H1 (cell line): ENCODE results near the gene NDUFV1. TPM values are rescaled to one million over a fixed set of nuclear protein-coding genes. Genes with fewer than 3 reads are reported as not detected.

Experiments used
- BRCA1 ChIP-seq: IDR thresholded peaks from 2 replicates; pipeline ENCODE4 v1.6.1; 2012; ENCODE audit warnings: low read depth, low read length, improper control_type of control experiment
- CREB1 ChIP-seq: IDR thresholded peaks from 2 replicates; pipeline ENCODE4 v1.6.1; 2012; ENCODE audit warnings: inconsistent platforms
- FOSL1 ChIP-seq: IDR thresholded peaks from 2 replicates; pipeline ENCODE4 v1.6.1; 2011; ENCODE audit warnings: mild to moderate bottlenecking, low read depth, low read length, moderate library complexity; ENCODE audit not compliant: insufficient read depth
- HDAC2 ChIP-seq, 2 experiments: fragments of 300-600 bp in 1 of 2; sonication (generic) in 1 of 2; IDR thresholded peaks; 2 replicates each; pipeline ENCODE4 v1.6.1; 2011 to 2012; ENCODE audit warnings: low read depth in 2 of 2, low read length in 2 of 2, mild to moderate bottlenecking in 2 of 2, moderate library complexity in 2 of 2, borderline replicate concordance in 1 of 2, inconsistent platforms in 1 of 2
- KDM4A ChIP-seq: IDR thresholded peaks from one replicate; pipeline ENCODE4 v1.7.1; 2012; ENCODE audit warnings: low read depth, mild to moderate bottlenecking, moderate library complexity, low read length, inconsistent platforms; ENCODE audit not compliant: severe bottlenecking
- KDM5A ChIP-seq: fragments of 200-600 bp; IDR thresholded peaks from 2 replicates; pipeline ENCODE4 v1.7.1; 2012; ENCODE audit warnings: mild to moderate bottlenecking, low read length, inconsistent platforms, mixed read lengths
- PHF8 ChIP-seq: fragments of 200-600 bp; sonication (generic); conservative IDR thresholded peaks from 2 replicates; pipeline ENCODE4 v1.7.1; 2012; ENCODE audit warnings: low read depth, mild to moderate bottlenecking, inconsistent platforms, low read length, moderate library complexity
- POLR2A ChIP-seq, 2 experiments: IDR thresholded peaks; 1 replicate in 1 of 2; 2 replicates in 1 of 2; pipeline ENCODE4 v1.6.1; 2011; ENCODE audit warnings: low read depth in 2 of 2, low read length in 2 of 2, mild to moderate bottlenecking in 2 of 2; ENCODE audit errors: control extremely low read depth in 1 of 2
- POLR2AphosphoS5 ChIP-seq: IDR thresholded peaks from 2 replicates; pipeline ENCODE4 v1.6.1; 2011; ENCODE audit warnings: low read depth, low read length
- RAD21 ChIP-seq, 2 experiments: IDR thresholded peaks in 1 of 2; conservative IDR thresholded peaks in 1 of 2; 2 replicates each; pipeline ENCODE4 v1.6.1; 2011; ENCODE audit warnings: low read depth in 2 of 2, low read length in 2 of 2, improper control_type of control experiment in 1 of 2, inconsistent platforms in 1 of 2, mild to moderate bottlenecking in 1 of 2, moderate library complexity in 1 of 2
- RBBP5 ChIP-seq: IDR thresholded peaks from 2 replicates; pipeline ENCODE4 v1.7.1; 2012; ENCODE audit warnings: low read depth, mild to moderate bottlenecking, inconsistent platforms, low read length, moderate library complexity, borderline replicate concordance
- SIX5 ChIP-seq: IDR thresholded peaks from 2 replicates; pipeline ENCODE4 v1.6.1; 2011; ENCODE audit warnings: mild to moderate bottlenecking, low read depth, low read length
- SP2 ChIP-seq: IDR thresholded peaks from 2 replicates; pipeline ENCODE4 v1.6.1; 2012; ENCODE audit warnings: mild to moderate bottlenecking, low read length, inconsistent platforms
- SP4 ChIP-seq: IDR thresholded peaks from 2 replicates; pipeline ENCODE4 v1.6.1; 2012; ENCODE audit warnings: low read length, inconsistent platforms
- TAF1 ChIP-seq: IDR thresholded peaks from 2 replicates; pipeline ENCODE4 v1.6.1; 2011; ENCODE audit warnings: mild to moderate bottlenecking, low read depth, low read length
- TBP ChIP-seq: IDR thresholded peaks from 2 replicates; pipeline ENCODE4 v1.6.1; 2011; ENCODE audit warnings: low read depth, low read length, improper control_type of control experiment
- TEAD4 ChIP-seq: IDR thresholded peaks from 2 replicates; pipeline ENCODE4 v1.6.1; 2012; ENCODE audit warnings: low read depth, low read length, inconsistent platforms, mixed read lengths
- polyA plus RNA-seq, 7 experiments: library from polyadenylated mRNA; depleted of rRNA in 3 of 7; stranded (reverse) in 5 of 7; unstranded in 2 of 7; fragments of >200 nt in 5 of 7; fragments of 200-250 nt in 2 of 7; gene quantifications; 1 replicate in 5 of 7; 2 replicates in 1 of 7; 4 replicates in 1 of 7; pipeline versions ENCODE4 v1.2.1 to v1.2.3, GENCODE V29; 2011 to 2013; ENCODE audit warnings: missing spikeins in 2 of 7, mixed read lengths in 2 of 7
- total RNA-seq: library from RNA; stranded (reverse); fragmentation: NEBNext Ultra II Directional; extraction: Animal tissue kit (Norgen Biotek cat#: 25700); gene quantifications from 2 replicates; pipeline ENCODE4 v1.2.1, GENCODE V29; 2021
- TF ChIP-seq, protein P1 (sequence below): IDR thresholded peaks from 2 replicates; pipeline ENCODE4 v1.6.1; 2011; ENCODE audit warnings: low read depth, mild to moderate bottlenecking, low read length; ENCODE audit not compliant: insufficient read depth
- TF ChIP-seq, protein P2 (sequence below), 3 experiments: IDR thresholded peaks; 1 replicate in 2 of 3; 2 replicates in 1 of 3; pipeline versions ENCODE4 v1.5.1 to v1.6.1; 2011; ENCODE audit warnings: low read length in 3 of 3, mild to moderate bottlenecking in 3 of 3, inconsistent platforms in 2 of 3, low read depth in 1 of 3, moderate library complexity in 1 of 3; ENCODE audit not compliant: insufficient read depth in 1 of 3; ENCODE audit errors: control extremely low read depth in 1 of 3

Gene NDUFV1
- total and polyA plus RNA-seq, 2 of the 8 experiments (the other 6 are each of a cell fraction or from before 2014, with no cell fraction given), result 125 to 131 TPM

GRCh38 chr11:67606492-67607295 lies at the start of gene NDUFV1 (continued):
- TF ChIP-seq RAD21 (IDR thresholded peaks at IDR 0.05 in 1 of 2, conservative IDR thresholded peaks at IDR 0.05 in 1 of 2; ENCODE audit: low read depth in 2 of 2, low read length in 2 of 2), result peak in 1 of 2 experiments; percentile 13; a peak in 2 of 4 replicates
- peak; percentile 78; the same call in 1 of the 2 replicates for TF ChIP-seq RBBP5
- TF ChIP-seq KDM4A, result peak; percentile 99
- peak in 1 of 2 experiments; percentile 71; a peak in 1 of 4 replicates for TF ChIP-seq HDAC2 (IDR thresholded peaks at IDR 0.05; ENCODE audit: borderline replicate concordance in 1 of 2, low read depth in 2 of 2, low read length in 2 of 2)
- peak; percentile 37; the same call in 1 of the 2 replicates for TF ChIP-seq TBP
- TF ChIP-seq TEAD4, result peak; percentile 12; the same call in 1 of the 2 replicates
- TF ChIP-seq SIX5, result peak; percentile 51
- peak; percentile 75 for TF ChIP-seq POLR2AphosphoS5
- TF ChIP-seq, protein P1, sequence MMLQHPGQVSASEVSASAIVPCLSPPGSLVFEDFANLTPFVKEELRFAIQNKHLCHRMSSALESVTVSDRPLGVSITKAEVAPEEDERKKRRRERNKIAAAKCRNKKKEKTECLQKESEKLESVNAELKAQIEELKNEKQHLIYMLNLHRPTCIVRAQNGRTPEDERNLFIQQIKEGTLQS, result peak; percentile 88
- TF ChIP-seq BRCA1, result no peak
- peak; percentile 100 for TF ChIP-seq CREB1
- TF ChIP-seq SP2, result no peak
- TF ChIP-seq POLR2A (IDR thresholded peaks at IDR 0.05; ENCODE audit: control extremely low read depth in 1 of 2, low read depth in 2 of 2, low read length in 2 of 2), result peak in 1 of 2 experiments; percentile 39; a peak in 2 of 3 replicates
- no peak for TF ChIP-seq FOSL1
- TF ChIP-seq, protein P2, sequence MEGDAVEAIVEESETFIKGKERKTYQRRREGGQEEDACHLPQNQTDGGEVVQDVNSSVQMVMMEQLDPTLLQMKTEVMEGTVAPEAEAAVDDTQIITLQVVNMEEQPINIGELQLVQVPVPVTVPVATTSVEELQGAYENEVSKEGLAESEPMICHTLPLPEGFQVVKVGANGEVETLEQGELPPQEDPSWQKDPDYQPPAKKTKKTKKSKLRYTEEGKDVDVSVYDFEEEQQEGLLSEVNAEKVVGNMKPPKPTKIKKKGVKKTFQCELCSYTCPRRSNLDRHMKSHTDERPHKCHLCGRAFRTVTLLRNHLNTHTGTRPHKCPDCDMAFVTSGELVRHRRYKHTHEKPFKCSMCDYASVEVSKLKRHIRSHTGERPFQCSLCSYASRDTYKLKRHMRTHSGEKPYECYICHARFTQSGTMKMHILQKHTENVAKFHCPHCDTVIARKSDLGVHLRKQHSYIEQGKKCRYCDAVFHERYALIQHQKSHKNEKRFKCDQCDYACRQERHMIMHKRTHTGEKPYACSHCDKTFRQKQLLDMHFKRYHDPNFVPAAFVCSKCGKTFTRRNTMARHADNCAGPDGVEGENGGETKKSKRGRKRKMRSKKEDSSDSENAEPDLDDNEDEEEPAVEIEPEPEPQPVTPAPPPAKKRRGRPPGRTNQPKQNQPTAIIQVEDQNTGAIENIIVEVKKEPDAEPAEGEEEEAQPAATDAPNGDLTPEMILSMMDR (IDR thresholded peaks at IDR 0.05; ENCODE audit: control extremely low read depth in 1 of 3, insufficient read depth in 1 of 3, low read depth in 1 of 3, low read length in 3 of 3), result peak in 2 of 3 experiments; percentile 45 to 62; a peak in 3 of 4 replicates
- TF ChIP-seq KDM5A, result peak; percentile 86
- TF ChIP-seq TAF1, result peak; percentile 76; the same call in 1 of the 2 replicates
- TF ChIP-seq SP4, result no peak
- TF ChIP-seq PHF8, result peak; percentile 62
